Stimulated activated CD4-positive, alpha-beta T cell treated with anti-CD3 and anti-CD28 coated beads, Interleukin-4, amount 100 ng/mL, for 1 hour (primary cell): ENCODE results near the gene NHSL1.

Experiments used
- DNase-seq: peaks from one replicate; pipeline ENCODE4 v3.0.0-alpha.2; 2020

NHSL1 gene

DNA sequence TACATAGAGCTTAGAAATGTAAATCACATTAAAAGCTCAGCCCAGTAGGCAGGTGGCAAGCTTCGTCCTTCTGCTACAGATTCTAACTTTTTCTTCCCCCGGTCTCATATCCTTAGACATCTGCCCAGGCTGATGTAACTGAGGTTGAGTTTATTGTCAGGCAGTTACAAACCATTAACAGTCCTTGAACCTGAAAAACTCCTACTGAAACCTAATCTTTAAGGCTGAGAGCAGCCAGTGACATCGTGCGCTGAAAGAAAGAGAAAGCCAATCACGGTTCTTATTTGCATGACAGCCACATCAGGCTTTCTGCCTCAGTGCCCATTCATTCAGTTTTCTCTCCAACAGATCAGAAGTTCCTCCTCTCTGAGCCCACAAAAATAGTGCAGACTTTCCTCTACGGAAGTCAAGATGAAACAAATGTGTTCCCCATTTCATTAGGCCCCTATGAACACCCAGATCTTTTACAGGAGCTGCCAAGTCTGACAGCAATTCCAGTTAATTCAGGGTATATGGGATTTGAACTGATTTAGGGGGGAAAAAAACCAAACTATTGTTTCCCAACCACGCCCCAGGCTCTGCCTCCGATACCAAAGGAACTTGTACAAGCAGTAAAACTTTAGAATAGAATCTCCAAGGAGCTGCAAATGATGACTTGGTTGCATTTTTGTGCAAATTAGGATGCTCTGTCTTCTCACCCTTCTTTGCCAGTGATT, at the start of gene NHSL1:
NHSL1 (minus strand) TSS at position 192 of the 716 bp plus-strand sequence. CDS start 204 bp downstream, outside the sequence.
- DNase-seq: no peak

GRCh38 chr6:138546733-138547185, 47.5 kb upstream of the NHSL1 start:
- no peak for DNase-seq

DNA sequence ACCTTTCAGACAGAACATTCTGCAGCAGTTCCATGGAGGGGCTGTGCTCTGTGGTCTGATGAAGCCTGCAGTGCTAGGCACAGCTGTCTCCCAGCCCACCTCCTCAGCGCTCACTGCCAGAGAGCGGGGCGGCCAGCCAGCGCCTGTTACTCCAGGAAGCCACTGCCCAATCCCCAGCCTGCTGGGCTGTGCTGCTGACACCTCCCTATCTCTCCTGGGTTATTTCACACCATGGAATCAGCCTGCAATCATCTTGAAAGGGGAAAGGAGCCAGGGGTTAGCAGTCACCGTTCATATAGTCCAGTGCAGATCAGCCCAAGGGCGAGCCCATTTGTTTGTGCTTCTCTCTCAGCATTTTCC, 46.3 kb upstream of the NHSL1 start:
- DNase-seq: no peak

GRCh38 chr6:138544501-138544900, 45.2 kb upstream of the NHSL1 start:
- DNase-seq: no peak

DNA sequence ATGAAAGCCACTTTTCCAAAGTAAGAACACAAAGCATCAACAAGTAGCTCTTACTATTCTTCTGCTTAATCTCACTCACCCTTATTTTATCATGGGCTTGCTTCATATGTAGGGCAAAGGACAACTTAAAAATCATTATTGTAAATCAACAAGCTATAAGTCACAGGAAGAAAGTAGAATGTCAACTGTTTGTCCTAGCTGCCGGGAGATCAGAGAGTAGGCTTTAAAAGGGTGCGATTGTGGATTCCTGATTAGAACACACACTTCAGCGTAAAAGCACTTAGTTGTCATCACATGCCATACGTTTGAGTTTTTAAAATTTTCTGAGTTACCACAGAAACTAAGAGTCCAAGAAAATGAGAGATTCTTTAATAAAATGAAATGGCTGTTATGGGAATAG, 44.4 kb upstream of the NHSL1 start:
- DNase-seq: no peak

DNA sequence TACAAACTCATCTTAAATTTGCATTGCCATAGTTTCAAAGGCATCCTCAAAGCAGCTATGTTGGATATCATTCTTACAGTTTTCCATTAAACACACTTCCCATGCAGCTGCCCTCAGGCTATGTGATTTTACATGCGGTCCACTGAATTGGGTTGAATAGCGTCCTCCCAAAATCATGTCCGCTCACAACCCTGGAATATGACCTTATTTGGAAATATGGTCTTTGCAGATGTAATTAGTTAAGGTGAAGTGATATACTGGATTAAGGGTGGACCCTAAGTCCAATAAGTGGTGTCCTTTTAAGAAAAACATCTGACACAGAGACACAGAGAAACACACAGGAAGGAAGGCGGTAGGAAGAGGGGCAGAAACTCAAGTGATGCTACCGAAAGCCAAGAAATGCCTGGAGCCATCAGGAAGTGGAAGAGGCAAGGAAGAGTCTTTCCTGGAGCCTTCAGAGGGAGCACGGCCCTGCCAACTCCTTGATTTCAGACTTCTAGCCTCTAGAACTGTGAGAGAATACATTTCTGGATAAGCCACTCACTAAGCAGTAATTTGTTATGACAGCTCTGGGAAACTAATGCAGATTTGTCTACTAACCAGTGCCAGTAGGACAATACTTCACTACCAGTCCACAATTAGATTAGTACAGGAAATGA, 42.7 kb upstream of the NHSL1 start:
- DNase-seq: no peak

- DNase-seq: no peak
Measured at GRCh38 chr6:138540468-138540867, 41.2 kb upstream of the NHSL1 start.

DNA sequence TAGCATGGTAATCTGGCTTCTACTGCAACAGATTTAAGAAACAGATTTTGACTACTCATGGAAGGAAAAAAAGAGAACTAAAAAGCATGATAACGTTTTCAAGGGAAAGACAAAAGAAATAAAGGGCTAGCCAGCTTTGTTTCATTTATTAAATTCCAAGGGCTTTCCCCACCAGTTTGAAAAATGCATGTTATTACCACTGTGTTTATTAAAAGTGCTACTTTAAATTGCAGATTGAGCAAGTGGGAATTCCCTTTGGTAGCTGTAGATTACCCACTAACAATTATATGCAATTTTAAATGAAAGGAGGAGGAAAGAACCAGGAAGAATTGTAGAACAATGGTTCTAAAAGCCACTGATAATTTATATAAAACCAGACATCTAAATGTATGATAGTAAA, 40.6 kb upstream of the NHSL1 start:
- DNase-seq: no peak

DNA sequence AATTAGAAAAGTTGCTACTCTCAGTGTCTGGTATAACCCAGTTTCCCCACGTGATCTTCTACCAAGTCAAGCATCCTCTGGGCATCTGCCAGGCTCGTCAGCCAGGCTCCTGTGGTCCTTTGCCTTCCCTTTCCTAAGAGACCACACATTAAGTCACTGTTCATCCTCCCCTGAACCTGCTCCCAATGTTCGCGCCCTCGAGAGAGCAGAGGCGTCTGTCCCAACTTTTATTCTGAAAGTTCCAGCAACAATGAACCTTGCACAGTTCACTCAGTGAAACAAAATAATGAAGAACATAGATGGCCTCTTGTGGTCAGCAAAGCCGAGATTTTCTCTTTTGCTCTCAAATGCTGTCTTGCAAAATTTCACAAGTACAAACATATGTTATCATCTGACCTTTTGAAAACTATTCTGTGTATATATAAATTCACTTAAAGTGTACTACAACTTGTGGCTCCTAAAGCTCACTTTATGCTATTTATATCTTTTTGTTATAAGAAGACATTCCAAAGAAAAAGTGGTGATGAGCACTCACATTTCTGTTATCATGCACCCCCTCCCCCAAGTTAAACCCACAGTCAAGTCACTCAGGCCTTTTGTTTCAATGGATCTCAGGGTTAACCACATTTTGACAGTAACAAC, 39.2 kb upstream of the NHSL1 start:
- no peak for DNase-seq

- no peak for DNase-seq
Measured at GRCh38 chr6:138537106-138537505, 37.8 kb upstream of the NHSL1 start.

GRCh38 chr6:138535728-138536455, 36.6 kb upstream of the NHSL1 start:
- no peak for DNase-seq

- DNase-seq: no peak
Measured at GRCh38 chr6:138533667-138534066, 34.4 kb upstream of the NHSL1 start.

GRCh38 chr6:138531387-138531786, 32.1 kb upstream of the NHSL1 start:
- no peak for DNase-seq

GRCh38 chr6:138529478-138529877, 30.2 kb upstream of the NHSL1 start:
- DNase-seq: no peak

GRCh38 chr6:138528956-138529355, 29.7 kb upstream of the NHSL1 start:
- DNase-seq: no peak

- DNase-seq: no peak
Measured at GRCh38 chr6:138528137-138528536, 28.8 kb upstream of the NHSL1 start.

DNA sequence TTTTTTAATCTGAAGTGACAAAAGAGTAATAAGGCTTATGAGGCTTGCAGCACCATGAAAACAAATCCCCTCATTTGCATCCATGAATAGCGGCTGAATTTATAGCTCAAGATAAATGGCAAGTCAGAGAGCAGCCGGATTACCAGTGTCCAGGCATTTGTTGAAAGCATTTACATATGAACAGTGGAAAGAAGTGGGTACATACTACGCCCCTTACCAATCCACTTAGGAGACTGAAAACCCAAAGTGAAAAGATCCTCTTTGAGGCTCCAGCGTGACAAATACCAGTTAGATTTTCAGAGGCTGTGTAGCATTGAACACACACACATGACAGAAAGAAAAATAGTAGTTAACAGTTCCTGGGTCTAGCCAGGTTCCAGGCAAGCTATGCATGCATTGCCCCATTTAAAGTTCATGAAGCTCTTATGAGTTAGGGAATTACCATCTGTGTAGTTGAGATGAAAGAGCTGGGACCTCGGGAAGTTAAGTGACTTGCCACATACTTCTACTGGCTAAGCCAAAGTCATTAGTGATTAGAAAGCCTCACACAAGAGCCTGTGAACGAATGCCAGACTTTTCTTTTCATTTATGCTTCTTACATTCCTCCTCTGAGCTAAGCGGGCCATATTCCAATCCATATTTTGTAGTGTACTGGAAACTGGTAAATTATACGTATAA, 28.3 kb upstream of the NHSL1 start:
- no peak for DNase-seq

DNA sequence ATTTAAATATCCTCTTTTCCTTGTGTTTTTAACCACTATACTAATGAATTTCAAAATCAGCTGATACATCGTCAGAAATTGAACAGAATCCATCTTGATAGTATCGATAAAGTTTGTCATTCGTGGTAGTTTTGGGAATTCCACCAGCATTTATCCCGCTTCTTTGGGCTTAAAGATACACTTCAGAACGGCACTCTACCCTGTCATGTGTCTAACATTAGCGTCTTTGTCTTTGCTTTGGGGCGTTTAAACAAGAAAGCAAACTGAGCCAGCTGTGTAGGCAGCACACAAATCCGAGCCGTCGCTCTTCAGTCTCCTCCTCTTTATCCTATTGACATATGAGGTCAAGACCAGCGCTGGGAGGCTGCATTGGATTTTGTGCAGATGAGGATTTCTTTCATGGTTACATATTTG, 27.5 kb upstream of the NHSL1 start:
- DNase-seq: no peak

- no peak for DNase-seq
Measured at GRCh38 chr6:138525355-138525754, 26.1 kb upstream of the NHSL1 start.

- no peak for DNase-seq
Measured at GRCh38 chr6:138524526-138524925, 25.2 kb upstream of the NHSL1 start.

- DNase-seq: no peak
Measured at GRCh38 chr6:138523347-138524210, 24.3 kb upstream of the NHSL1 start.

- DNase-seq: no peak
Measured at GRCh38 chr6:138522611-138523010, 23.3 kb upstream of the NHSL1 start.
